HG02798 (cell line): ENCODE measurements around the gene APOBEC3H.

ENCODE experiments used
- ATAC-seq: cut with Tn5 transposase; IDR thresholded peaks from one replicate; pipeline ENCODE4 v1.9.1; 2021; ENCODE audit warnings: mild to moderate bottlenecking; ENCODE audit not compliant: unreplicated experiment, poor library complexity

Gene APOBEC3H

GRCh38 chr22:39080052-39080762 lies 16.8 kb upstream of the APOBEC3H start:
- no peak for ATAC-seq

- ATAC-seq = no peak
Measured at GRCh38 chr22:39081016-39081415, 16.0 kb upstream of the APOBEC3H start.

GRCh38 chr22:39081598-39081997 lies 15.4 kb upstream of the APOBEC3H start:
- no peak for ATAC-seq

GRCh38 chr22:39083212-39084165 lies 13.6 kb upstream of the APOBEC3H start:
- no peak for ATAC-seq

GRCh38 chr22:39084666-39085065 lies 12.4 kb upstream of the APOBEC3H start:
- ATAC-seq = no peak

DNA sequence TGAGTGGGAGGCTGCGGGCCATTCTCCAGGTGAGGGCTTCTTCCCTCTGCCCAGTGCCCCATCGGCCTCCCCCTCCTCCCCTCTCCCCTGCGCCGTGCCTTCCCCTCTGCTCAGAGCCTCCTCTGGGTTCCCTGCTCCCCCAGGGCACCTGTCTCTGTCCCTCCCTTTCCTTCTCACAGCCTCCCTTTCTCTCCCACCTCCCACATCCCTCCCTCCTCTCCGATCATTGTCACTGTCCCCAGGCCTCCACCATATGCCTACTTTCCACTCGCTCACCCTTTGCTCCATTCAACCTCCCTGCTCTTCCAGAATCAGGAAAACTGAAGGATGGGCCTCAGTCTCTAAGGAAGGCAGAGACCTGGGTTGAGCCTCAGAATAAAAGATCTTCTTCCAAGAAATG lies 9.9 kb upstream of the APOBEC3H start:
- no peak for ATAC-seq

DNA sequence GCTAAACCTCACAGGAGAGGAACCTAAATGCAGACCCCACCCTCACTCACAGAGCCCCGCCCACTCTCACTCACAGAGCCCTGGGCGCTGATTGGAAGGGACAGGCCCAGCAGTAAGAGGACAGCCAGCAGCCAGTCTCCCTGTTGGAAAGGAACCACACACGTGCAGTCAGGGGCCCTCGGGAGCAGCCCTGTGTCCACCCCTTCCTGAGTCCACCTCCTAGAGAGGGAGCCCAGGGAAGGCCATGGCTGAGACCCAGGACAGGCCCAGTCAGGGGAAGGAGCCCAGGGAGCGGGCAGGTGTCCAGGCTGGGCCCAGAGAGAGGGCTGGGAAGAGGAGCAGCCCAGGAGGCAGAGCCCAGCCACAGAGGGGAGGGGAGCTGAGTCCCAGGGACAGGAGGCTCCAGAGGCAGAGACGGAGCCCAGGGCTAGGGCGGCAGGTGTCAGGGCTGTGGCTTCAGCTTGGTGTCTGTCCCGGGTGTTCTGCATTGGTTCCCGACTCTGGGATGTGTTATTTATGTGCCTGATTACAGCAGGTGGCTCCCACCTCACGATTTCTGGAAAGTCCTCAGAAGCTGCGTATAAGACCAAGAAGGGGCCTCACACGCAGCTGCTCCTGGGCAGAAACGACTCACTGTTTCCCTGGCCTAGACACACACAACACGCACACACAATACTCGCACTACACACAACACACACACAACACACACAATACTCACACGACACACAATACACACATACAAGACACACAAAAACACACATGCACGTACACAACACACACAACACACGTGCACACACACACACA lies 9.0 kb upstream of the APOBEC3H start:
- no peak for ATAC-seq

DNA sequence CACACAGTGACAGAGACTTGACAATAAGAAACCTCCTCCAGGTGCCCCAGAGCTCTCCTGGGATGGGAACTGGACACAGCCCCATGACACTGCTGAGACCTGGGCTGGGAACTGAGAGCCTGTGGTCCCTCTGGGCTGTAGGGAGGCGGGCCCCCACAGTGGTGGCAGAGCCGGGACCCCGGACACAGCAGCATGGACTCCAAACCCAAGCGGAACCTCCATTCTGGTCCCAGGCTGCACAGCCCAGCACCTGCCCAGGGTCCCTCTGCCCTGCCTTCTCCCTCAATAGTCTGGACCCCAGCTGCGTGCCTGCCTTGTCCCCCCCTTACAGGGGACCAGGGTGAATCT lies 8.4 kb upstream of the APOBEC3H start:
- ATAC-seq = no peak

- ATAC-seq = no peak
Measured at GRCh38 chr22:39089928-39090327, 7.1 kb upstream of the APOBEC3H start.

GRCh38 chr22:39090426-39091064 lies 6.5 kb upstream of the APOBEC3H start:
- ATAC-seq = no peak

DNA sequence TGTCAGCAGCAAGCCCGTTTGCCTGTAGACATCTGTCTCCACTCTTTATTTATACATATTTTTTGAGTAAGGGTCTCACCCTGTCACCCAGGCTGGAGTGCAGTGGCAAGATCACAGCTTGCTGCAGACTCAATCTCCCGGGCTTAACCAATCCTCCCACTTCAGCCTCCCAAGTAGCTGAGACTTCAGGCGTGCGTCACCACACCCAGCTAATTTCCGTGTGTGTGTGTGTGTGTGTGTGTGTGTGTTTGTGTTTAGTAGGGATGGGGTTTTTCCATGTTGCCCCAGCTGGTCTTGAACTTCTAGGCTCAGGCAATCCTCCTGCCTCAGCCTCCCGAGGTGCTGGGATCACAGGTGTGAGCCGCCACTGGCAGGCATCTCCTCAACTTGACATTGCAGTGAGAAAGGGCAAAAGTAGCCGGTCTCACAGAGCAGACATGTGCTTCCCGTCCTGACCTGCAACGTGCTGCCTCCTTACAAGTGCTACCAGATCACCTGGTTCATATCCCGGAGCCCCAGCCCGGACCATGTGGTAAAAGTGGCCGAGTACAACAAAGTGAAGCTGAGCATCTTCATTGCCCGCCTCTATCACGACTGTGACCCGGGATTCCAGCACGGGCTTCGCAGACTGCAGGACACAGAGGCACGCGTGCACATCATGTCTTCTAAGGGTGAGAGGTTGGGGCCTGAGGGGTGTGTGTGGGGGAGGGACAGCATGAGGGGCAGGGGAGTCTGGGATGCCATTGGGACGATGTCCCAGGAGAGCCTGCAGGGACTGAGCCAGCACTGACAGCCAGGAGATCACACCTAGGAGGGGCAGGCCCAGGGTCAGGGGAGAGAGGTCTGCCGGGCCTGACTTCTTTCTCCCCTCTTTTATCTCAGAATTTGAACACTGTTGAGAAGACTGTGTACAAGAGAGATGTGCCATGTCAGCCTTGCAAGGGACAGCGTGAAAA lies 5.6 kb upstream of the APOBEC3H start:
- peak; percentile 8 for ATAC-seq

DNA sequence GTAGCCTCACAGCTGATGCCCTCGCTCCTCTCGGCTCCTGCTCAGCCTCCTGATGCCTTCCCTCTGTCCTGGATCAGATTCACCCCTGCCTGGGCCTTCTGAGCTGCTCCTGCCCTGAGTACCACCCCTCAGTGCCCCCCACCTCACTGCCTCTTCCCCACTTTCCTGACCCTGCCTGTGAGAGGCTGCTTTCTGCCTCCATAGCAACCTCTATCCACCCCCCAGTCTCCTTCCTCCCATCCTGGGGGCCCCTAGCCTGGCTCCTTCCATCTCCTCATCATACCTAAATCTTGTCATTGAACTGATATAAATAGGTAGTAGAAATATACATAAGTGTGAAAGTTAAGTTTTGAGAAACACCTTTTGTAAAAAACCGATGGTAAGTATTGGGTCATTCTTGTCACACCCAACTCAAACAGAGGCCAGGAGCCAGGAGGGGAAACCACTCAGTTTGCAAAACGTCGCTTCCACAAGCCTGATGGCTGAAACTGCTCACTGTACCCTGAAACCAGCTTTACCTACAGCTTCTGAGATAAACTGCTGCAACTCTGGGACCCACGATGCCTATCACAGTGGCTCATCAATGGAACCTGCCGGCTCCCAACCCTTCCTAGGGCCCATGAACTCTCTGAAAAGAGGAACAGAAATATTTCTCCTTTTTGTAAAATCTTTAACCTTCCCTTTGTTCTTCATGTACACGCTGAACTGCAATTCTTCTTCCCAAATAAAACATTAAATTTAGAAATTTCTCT lies 4.8 kb upstream of the APOBEC3H start:
- peak; percentile 33 for ATAC-seq

GRCh38 chr22:39094717-39095389 lies 2.2 kb upstream of the APOBEC3H start:
- ATAC-seq = no peak

- no peak for ATAC-seq
Measured at GRCh38 chr22:39095971-39096370, 1.1 kb upstream of the APOBEC3H start.

- ATAC-seq = no peak
Measured at GRCh38 chr22:39098026-39098425, 982 bp downstream of the APOBEC3H start.

DNA sequence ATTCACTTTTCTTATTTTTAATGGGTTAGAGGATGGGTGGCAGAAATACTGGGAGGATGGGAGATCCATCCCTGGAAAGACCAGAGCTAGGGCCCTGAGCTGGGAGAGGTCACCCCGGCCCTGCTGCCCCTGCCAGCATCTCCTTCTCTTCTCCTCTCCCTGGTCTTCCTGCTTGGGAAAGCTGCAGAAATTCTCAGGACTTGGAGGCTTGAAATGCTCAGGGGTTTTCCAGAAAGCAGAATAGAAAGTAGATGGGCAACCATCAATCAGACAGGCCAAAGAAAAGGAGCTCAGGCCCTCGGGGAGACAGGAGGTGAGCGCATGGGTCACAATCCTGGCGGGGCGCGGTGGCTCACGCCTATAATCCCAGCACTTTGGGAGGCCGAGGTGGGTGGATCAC lies 1.5 kb downstream of the APOBEC3H start:
- ATAC-seq = no peak

GRCh38 chr22:39101226-39101625 lies 4.2 kb downstream of the APOBEC3H start:
- no peak for ATAC-seq

GRCh38 chr22:39103431-39103830 lies 6.4 kb downstream of the APOBEC3H start:
- ATAC-seq = no peak
